GM12892 (cell line): ENCODE measurements around the gene NAA80.
A peak's percentile ranks its signal among the peaks of the same experiment; 100 is the strongest.
"Not testable (repeated sequence)": the region's sequence is repeated elsewhere in the genome, so short reads cannot be mapped to it uniquely, and the experiment has no call there.

Source experiments
- DNase-seq: peaks from one replicate; pipeline ENCODE4 v3.0.0; 2011; ENCODE audit not compliant: insufficient read length
- FAIRE-seq: peaks from 2 replicates; lab custom pipeline; 2011; peaks lifted over from hg19 to GRCh38; lab: Jason Lieb, UNC
- POLR2A ChIP-seq: IDR thresholded peaks from 2 replicates; pipeline ENCODE4 v1.6.1; 2011; ENCODE audit warnings: low read depth, low read length, control low read depth
- POLR2AphosphoS5 ChIP-seq: IDR thresholded peaks from 2 replicates; pipeline ENCODE4 v1.6.1; 2011; ENCODE audit warnings: low read depth, low read length, control low read depth
- TAF1 ChIP-seq: IDR thresholded peaks from 2 replicates; pipeline ENCODE4 v1.6.1; 2011; ENCODE audit warnings: low read depth, mild to moderate bottlenecking, control low read depth, low read length, borderline replicate concordance

NAA80 gene

GRCh38 chr3:50276762-50277101 is 22.5 kb downstream of the NAA80 start:
- no peak for TF ChIP-seq POLR2A
- no peak for TF ChIP-seq POLR2AphosphoS5
- no peak for TF ChIP-seq TAF1
- DNase-seq, result no peak
- FAIRE-seq, result no peak

GRCh38 chr3:50275996-50276761 is 23.0 kb downstream of the NAA80 start:
- FAIRE-seq, result no peak

GRCh38 chr3:50275141-50275995 is 23.8 kb downstream of the NAA80 start:
- TF ChIP-seq POLR2AphosphoS5 (no peak), POLR2A (no peak), TAF1 (no peak)

More at GRCh38 chr3:50275996-50276761, 23.0 kb downstream of the NAA80 start:
- TF ChIP-seq POLR2AphosphoS5 (no peak), POLR2A (no peak), TAF1 (no peak)
- no peak for DNase-seq

GRCh38 chr3:50274371-50275104 is 24.7 kb downstream of the NAA80 start:
- peak; percentile 67 for FAIRE-seq
- DNase-seq, result peak; percentile 65
- no peak for TF ChIP-seq TAF1
- TF ChIP-seq POLR2A, result no peak
- TF ChIP-seq POLR2AphosphoS5, result no peak

More at GRCh38 chr3:50275141-50275995, 23.8 kb downstream of the NAA80 start:
- no peak for DNase-seq
- FAIRE-seq, result no peak

GRCh38 chr3:50273689-50274065 is 25.5 kb downstream of the NAA80 start:
- FAIRE-seq (no peak), DNase-seq (no peak)
- TF ChIP-seq POLR2AphosphoS5, result no peak
- TF ChIP-seq POLR2A, result no peak
- TF ChIP-seq TAF1, result no peak

GRCh38 chr3:50272911-50273688 is 26.1 kb downstream of the NAA80 start:
- TF ChIP-seq POLR2AphosphoS5, result no peak
- no peak for TF ChIP-seq TAF1
- TF ChIP-seq POLR2A, result no peak
- peak; percentile 98 for FAIRE-seq
- peak; percentile 99 for DNase-seq

- not testable (repeated sequence) for DNase-seq, FAIRE-seq
Measured at GRCh38 chr3:50272538-50272910, 26.7 kb downstream of the NAA80 start.

GRCh38 chr3:50271314-50271936 is 27.8 kb downstream of the NAA80 start:
- TF ChIP-seq POLR2A (no peak), POLR2AphosphoS5 (no peak), TAF1 (no peak)
- FAIRE-seq, result no peak
- no peak for DNase-seq

GRCh38 chr3:50270422-50271224 is 28.6 kb downstream of the NAA80 start:
- no peak for TF ChIP-seq POLR2AphosphoS5
- no peak for TF ChIP-seq TAF1
- no peak for TF ChIP-seq POLR2A
- DNase-seq (no peak), FAIRE-seq (no peak)

GRCh38 chr3:50269977-50270413 is 29.2 kb downstream of the NAA80 start:
- DNase-seq (no peak), FAIRE-seq (no peak)
- TF ChIP-seq POLR2A, result no peak
- TF ChIP-seq POLR2AphosphoS5, result no peak
- TF ChIP-seq TAF1, result no peak

- TF ChIP-seq POLR2AphosphoS5 (no peak), TAF1 (no peak), POLR2A (no peak)
- DNase-seq, result no peak
- FAIRE-seq, result no peak
Measured at GRCh38 chr3:50269460-50269859, 29.7 kb downstream of the NAA80 start.
